Osteoblast (primary cell): ENCODE data around the gene SLC24A3. TPM values are rescaled to one million over a fixed set of nuclear protein-coding genes. Genes with fewer than 3 reads are reported as not detected.

Experiments used
- DNase-seq: peaks from one replicate; pipeline ENCODE4 v3.0.0; 2011; ENCODE audit warnings: low spot score, mixed read lengths; ENCODE audit not compliant: insufficient read length; ENCODE audit errors: missing footprints
- H2AFZ ChIP-seq: 2 replicates; pipeline ENCODE4 v1.6.0; 2011; ENCODE audit warnings: mild to moderate bottlenecking, low read length
- H3K27ac ChIP-seq: 2 replicates; pipeline ENCODE4 v1.5.1; 2011; ENCODE audit warnings: mild to moderate bottlenecking, low read depth, low read length, moderate library complexity
- H3K27me3 ChIP-seq: 2 replicates; pipeline ENCODE4 v1.6.0; 2012; ENCODE audit warnings: mild to moderate bottlenecking, control low read depth, inconsistent platforms, low read length, moderate library complexity; ENCODE audit not compliant: insufficient read depth
- H3K36me3 ChIP-seq: 2 replicates; pipeline ENCODE4 v1.5.1; 2011; ENCODE audit warnings: mild to moderate bottlenecking, low read length, control low read depth, moderate library complexity; ENCODE audit not compliant: insufficient read depth
- H3K4me1 ChIP-seq: 2 replicates; pipeline ENCODE4 v1.5.1; 2011; ENCODE audit warnings: mild to moderate bottlenecking, low read length, control low read depth, moderate library complexity; ENCODE audit not compliant: insufficient read depth
- H3K4me2 ChIP-seq: 2 replicates; pipeline ENCODE4 v1.6.0; 2011; ENCODE audit warnings: mild to moderate bottlenecking, low read length; ENCODE audit not compliant: insufficient read depth
- H3K4me3 ChIP-seq: fragments of 200-600 bp; sonication (generic); 3 replicates; pipeline ENCODE4 v1.5.1; 2012; ENCODE audit warnings: mild to moderate bottlenecking, low read length, inconsistent platforms; ENCODE audit not compliant: insufficient read depth
- H3K79me2 ChIP-seq: 2 replicates; pipeline ENCODE4 v1.6.0; 2012; ENCODE audit warnings: mild to moderate bottlenecking, low read length, control low read depth, inconsistent platforms; ENCODE audit not compliant: insufficient read depth
- H3K9me3 ChIP-seq: 2 replicates; pipeline ENCODE4 v1.5.1; 2011; ENCODE audit warnings: low read depth, low read length, control low read depth
- H4K20me1 ChIP-seq: 2 replicates; pipeline ENCODE4 v1.6.0; 2012; ENCODE audit warnings: mild to moderate bottlenecking, low read length, control low read depth; ENCODE audit not compliant: insufficient read depth
- total RNA-seq: library from RNA; depleted of rRNA; stranded (reverse); fragments of >200 nt; gene quantifications from 2 replicates; pipeline ENCODE4 v1.2.3, GENCODE V29; 2012
- TF ChIP-seq, protein P1 (sequence below): IDR thresholded peaks from 2 replicates; pipeline ENCODE4 v1.5.1; 2011; ENCODE audit warnings: mild to moderate bottlenecking, low read depth, low read length, moderate library complexity; ENCODE audit errors: extremely low read depth

Gene SLC24A3
- total RNA-seq, 1 donor, result 1.1 TPM

GRCh38 chr20:19519466-19519865 lies 307.0 kb downstream of the SLC24A3 start:
- Histone ChIP-seq H3K27me3 (no peaks in the 10 kb centered on the region), H3K4me3 (no peak overlapping the region), H3K4me2 (no peak overlapping the region), H3K27ac (no peak overlapping the region), H3K4me1 (no peaks in the 10 kb centered on the region), H2AFZ (no peak overlapping the region), H4K20me1 (no peaks in the 10 kb centered on the region), H3K36me3 (no peaks in the 10 kb centered on the region), H3K79me2 (no peaks in the 10 kb centered on the region), H3K9me3 (no peaks in the 10 kb centered on the region)
- no peak for DNase-seq
- TF ChIP-seq, protein P1, sequence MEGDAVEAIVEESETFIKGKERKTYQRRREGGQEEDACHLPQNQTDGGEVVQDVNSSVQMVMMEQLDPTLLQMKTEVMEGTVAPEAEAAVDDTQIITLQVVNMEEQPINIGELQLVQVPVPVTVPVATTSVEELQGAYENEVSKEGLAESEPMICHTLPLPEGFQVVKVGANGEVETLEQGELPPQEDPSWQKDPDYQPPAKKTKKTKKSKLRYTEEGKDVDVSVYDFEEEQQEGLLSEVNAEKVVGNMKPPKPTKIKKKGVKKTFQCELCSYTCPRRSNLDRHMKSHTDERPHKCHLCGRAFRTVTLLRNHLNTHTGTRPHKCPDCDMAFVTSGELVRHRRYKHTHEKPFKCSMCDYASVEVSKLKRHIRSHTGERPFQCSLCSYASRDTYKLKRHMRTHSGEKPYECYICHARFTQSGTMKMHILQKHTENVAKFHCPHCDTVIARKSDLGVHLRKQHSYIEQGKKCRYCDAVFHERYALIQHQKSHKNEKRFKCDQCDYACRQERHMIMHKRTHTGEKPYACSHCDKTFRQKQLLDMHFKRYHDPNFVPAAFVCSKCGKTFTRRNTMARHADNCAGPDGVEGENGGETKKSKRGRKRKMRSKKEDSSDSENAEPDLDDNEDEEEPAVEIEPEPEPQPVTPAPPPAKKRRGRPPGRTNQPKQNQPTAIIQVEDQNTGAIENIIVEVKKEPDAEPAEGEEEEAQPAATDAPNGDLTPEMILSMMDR, result no peak

DNA sequence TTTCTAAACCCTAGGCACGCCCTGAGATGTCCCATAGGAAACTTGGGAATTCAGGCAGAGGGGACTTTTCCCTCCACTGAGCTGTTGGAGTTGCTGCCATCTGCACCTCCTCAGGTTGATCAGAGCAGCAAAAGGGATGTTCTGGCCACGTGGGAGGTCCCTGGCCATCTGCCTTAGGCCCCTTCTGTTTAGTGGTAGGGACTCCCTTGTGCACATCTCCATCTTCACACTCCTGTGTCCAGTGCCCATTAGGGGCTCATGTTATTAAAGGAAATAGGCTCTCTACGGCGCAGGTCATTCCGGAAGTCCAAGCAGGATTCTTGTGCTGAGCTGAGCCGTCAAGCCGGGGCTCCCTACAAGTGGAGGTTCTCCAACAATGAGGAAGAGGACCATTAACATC lies 307.8 kb downstream of the SLC24A3 start:
- no peaks in the 10 kb centered on the region for H3K4me1 ChIP-seq
- no peak for DNase-seq

DNA sequence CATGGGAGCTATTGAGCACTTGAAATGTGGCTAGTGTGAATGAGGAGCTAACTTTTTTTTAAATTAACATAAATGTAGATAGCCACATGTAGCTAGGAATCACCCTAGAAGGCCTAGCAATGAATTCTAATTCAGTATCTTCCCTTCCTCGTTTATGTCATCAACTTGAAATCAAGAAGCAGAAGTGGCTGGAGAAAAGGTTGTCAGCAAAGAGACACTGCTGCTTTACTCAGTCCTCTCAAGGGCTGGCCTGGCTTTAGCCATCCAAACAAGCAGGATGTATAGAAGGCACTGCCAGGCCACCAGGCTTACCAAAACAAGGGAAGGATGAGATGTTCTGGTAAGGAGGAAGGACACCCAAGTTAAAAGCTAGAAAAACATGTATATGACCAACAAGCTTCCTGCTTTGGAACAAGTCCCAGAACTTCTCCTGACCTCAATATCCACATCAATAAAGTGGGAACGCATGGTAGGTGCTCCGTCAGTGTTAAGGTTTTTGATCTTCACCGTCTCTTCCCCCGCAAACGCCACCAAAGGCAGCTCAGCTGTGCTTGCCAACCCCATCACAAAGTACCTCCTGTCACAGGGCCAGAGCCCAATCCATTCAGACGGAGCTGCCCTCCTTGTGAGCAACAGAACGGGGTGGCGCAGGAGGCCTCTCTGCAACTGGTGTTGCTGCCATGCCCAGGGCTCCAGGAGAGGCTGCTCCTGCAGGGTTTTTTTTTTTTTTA lies 309.8 kb downstream of the SLC24A3 start:
- no peak overlapping the region for H3K4me3 ChIP-seq
- no peaks in the 10 kb centered on the region for H3K9me3 ChIP-seq
- TF ChIP-seq, protein P1, result no peak

More for the DNA sequence above, 307.8 kb downstream of the SLC24A3 start:
- H3K79me2 ChIP-seq, result no peaks in the 10 kb centered on the region
- no peaks in the 10 kb centered on the region for H4K20me1 ChIP-seq
- no peaks in the 10 kb centered on the region for H3K9me3 ChIP-seq
- no peaks in the 10 kb centered on the region for H3K36me3 ChIP-seq
- TF ChIP-seq, protein P1, result no peak
- H3K27me3 ChIP-seq, result no peaks in the 10 kb centered on the region
- no peak overlapping the region for H3K4me2 ChIP-seq
- H3K27ac ChIP-seq, result no peak overlapping the region
- H3K4me3 ChIP-seq, result no peak overlapping the region
- H2AFZ ChIP-seq, result no peak overlapping the region

GRCh38 chr20:19522836-19523590 lies 310.6 kb downstream of the SLC24A3 start:
- TF ChIP-seq, protein P1, result no peak
- H3K27me3 ChIP-seq, result no peaks in the 10 kb centered on the region

More for the DNA sequence above, 309.8 kb downstream of the SLC24A3 start:
- H3K27me3 ChIP-seq, result no peaks in the 10 kb centered on the region
- H4K20me1 ChIP-seq, result no peaks in the 10 kb centered on the region
- H3K27ac ChIP-seq, result no peak overlapping the region
- no peaks in the 10 kb centered on the region for H3K36me3 ChIP-seq
- no peaks in the 10 kb centered on the region for H3K79me2 ChIP-seq
- no peak for DNase-seq
- no peaks in the 10 kb centered on the region for H3K4me1 ChIP-seq
- H2AFZ ChIP-seq, result no peak overlapping the region
- no peak overlapping the region for H3K4me2 ChIP-seq

More at GRCh38 chr20:19522836-19523590, 310.6 kb downstream of the SLC24A3 start:
- Histone ChIP-seq H3K27ac (no peak overlapping the region), H3K79me2 (no peaks in the 10 kb centered on the region), H3K4me1 (no peaks in the 10 kb centered on the region), H4K20me1 (no peaks in the 10 kb centered on the region), H3K36me3 (no peaks in the 10 kb centered on the region), H3K4me3 (no peak overlapping the region), H2AFZ (no peak overlapping the region), H3K4me2 (no peak overlapping the region), H3K9me3 (no peaks in the 10 kb centered on the region)
- DNase-seq, result no peak
